ENCODE measurements around the gene INSC. TPM values are rescaled to one million over a fixed set of nuclear protein-coding genes. Genes with fewer than 3 reads are reported as not detected.

INSC gene
- total RNA-seq, 1 donor from 2014 or later = 0.23 TPM

DNA sequence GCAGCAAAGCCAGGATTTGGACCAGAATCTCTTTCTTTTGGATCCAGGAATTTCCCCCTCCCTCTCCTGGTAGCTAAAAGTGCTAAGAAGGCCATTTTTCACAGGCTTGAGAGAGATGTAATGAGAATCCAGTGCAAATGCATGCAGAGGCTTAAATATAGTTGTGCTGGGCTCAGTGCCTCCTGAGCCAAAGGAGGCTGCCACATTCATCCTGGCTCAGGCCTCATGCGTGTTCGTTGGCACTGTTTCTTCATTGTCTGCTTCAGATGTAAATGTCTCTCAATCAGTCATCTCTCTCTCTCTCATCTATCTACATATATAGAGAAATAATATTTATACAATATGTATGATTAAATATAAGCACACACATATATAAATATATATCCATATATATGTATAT is 83.6 kb downstream of the INSC start:
- Mint-ChIP-seq H3K4me3 (ENCODE audit: unreplicated experiment) (no peak overlapping the region), H3K4me1 (ENCODE audit: unreplicated experiment) (peaks cover 16% of the 10 kb centered on the region), H3K27me3 (ENCODE audit: unreplicated experiment) (peaks cover 7% of the 10 kb centered on the region), H3K9me3 (ENCODE audit: unreplicated experiment) (no peaks in the 10 kb centered on the region), H3K27ac (ENCODE audit: unreplicated experiment) (peak overlapping the region; percentile 26), H3K36me3 (ENCODE audit: low read depth, unreplicated experiment) (no peaks in the 10 kb centered on the region)
- TF ChIP-seq, protein P1, sequence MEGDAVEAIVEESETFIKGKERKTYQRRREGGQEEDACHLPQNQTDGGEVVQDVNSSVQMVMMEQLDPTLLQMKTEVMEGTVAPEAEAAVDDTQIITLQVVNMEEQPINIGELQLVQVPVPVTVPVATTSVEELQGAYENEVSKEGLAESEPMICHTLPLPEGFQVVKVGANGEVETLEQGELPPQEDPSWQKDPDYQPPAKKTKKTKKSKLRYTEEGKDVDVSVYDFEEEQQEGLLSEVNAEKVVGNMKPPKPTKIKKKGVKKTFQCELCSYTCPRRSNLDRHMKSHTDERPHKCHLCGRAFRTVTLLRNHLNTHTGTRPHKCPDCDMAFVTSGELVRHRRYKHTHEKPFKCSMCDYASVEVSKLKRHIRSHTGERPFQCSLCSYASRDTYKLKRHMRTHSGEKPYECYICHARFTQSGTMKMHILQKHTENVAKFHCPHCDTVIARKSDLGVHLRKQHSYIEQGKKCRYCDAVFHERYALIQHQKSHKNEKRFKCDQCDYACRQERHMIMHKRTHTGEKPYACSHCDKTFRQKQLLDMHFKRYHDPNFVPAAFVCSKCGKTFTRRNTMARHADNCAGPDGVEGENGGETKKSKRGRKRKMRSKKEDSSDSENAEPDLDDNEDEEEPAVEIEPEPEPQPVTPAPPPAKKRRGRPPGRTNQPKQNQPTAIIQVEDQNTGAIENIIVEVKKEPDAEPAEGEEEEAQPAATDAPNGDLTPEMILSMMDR (IDR thresholded peaks at IDR 0.05; ENCODE audit: unreplicated experiment) = no peak
- no peak for DNase-seq (ENCODE audit: low spot score)

DNA sequence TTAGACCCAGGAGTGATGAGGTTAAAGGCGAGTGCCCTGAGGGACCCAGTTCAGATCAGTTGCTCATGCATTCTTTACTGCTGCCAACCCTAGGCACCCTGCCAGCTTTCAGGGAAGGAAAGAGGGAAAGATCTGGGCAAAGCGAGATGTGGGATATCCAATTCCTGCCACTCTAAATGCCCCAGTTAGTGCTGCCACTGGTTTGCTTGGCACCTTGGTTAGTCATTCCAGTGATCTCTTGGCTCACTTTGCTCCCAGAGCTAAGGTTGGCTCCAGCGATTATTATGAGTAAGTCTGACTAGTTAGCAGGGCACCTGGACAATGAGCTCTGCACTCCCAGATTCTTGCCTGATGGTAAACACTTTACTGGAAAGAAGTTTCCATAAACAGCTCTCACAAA is 85.0 kb downstream of the INSC start:
- no peaks in the 10 kb centered on the region for H3K9me3 Mint-ChIP-seq (ENCODE audit: unreplicated experiment)
- H3K36me3 Mint-ChIP-seq (ENCODE audit: low read depth, unreplicated experiment) = no peaks in the 10 kb centered on the region
- no peak overlapping the region for H3K27ac Mint-ChIP-seq (ENCODE audit: unreplicated experiment)
- DNase-seq (ENCODE audit: low spot score) = no peak
- no peak overlapping the region for H3K4me3 Mint-ChIP-seq (ENCODE audit: unreplicated experiment)
- peaks cover 16% of the 10 kb centered on the region for H3K4me1 Mint-ChIP-seq (ENCODE audit: unreplicated experiment)
- H3K27me3 Mint-ChIP-seq (ENCODE audit: unreplicated experiment) = peaks cover 9% of the 10 kb centered on the region
- TF ChIP-seq, protein P1 (IDR thresholded peaks at IDR 0.05; ENCODE audit: unreplicated experiment) = no peak

DNA sequence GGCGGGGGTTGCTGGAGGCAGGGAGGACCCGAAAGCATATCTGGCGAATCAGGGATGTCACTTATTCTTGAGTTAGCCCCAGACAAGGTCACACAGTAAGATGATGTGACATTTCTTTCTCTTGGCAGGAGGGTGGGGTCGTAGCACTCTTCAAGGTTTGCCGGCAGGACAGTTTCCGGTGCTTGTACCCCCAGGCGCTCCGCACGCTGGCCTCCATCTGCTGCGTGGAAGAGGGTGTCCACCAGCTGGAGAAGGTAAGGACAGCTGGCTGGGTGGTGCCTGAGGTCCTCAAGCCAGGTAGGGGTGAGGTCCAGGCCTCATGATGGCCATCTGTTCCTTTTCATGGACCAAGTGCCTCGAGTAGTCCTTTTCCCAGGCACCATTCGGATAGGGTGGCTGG is 86.0 kb downstream of the INSC start:
- no peaks in the 10 kb centered on the region for H3K36me3 Mint-ChIP-seq (ENCODE audit: low read depth, unreplicated experiment)
- H3K27me3 Mint-ChIP-seq (ENCODE audit: unreplicated experiment) = peaks cover 9% of the 10 kb centered on the region
- TF ChIP-seq, protein P1 (IDR thresholded peaks at IDR 0.05; ENCODE audit: unreplicated experiment) = no peak
- H3K4me3 Mint-ChIP-seq (ENCODE audit: unreplicated experiment) = no peak overlapping the region
- peaks cover 16% of the 10 kb centered on the region for H3K4me1 Mint-ChIP-seq (ENCODE audit: unreplicated experiment)
- H3K27ac Mint-ChIP-seq (ENCODE audit: unreplicated experiment) = no peak overlapping the region
- H3K9me3 Mint-ChIP-seq (ENCODE audit: unreplicated experiment) = no peaks in the 10 kb centered on the region
- no peak for DNase-seq (ENCODE audit: low spot score)

DNA sequence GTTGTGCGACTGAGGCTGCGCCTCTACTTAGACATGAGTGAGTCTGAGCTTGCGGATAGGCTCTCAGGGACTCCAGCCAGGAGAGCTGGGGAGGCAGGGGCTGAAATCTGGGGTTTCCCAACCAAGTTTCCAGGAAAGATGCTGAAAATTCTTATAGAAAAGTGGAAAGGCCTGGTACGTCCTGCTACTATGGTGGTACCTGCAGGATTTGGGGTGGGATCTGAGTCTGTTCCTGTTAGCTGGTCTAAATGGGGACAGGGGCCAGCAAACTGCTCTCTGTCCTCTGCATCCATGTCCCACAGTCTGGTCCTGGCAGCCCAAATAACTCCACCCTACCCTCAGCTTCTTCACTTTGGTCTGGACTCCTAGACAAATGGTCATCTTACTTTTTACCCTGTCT is 86.9 kb downstream of the INSC start:
- Mint-ChIP-seq H3K9me3 (ENCODE audit: unreplicated experiment) (no peaks in the 10 kb centered on the region), H3K27me3 (ENCODE audit: unreplicated experiment) (peaks cover 10% of the 10 kb centered on the region), H3K4me1 (ENCODE audit: unreplicated experiment) (peaks cover 8% of the 10 kb centered on the region), H3K36me3 (ENCODE audit: low read depth, unreplicated experiment) (no peaks in the 10 kb centered on the region), H3K4me3 (ENCODE audit: unreplicated experiment) (no peak overlapping the region), H3K27ac (ENCODE audit: unreplicated experiment) (no peak overlapping the region)
- DNase-seq (ENCODE audit: low spot score) = no peak
- TF ChIP-seq, protein P1 (IDR thresholded peaks at IDR 0.05; ENCODE audit: unreplicated experiment) = no peak

DNA sequence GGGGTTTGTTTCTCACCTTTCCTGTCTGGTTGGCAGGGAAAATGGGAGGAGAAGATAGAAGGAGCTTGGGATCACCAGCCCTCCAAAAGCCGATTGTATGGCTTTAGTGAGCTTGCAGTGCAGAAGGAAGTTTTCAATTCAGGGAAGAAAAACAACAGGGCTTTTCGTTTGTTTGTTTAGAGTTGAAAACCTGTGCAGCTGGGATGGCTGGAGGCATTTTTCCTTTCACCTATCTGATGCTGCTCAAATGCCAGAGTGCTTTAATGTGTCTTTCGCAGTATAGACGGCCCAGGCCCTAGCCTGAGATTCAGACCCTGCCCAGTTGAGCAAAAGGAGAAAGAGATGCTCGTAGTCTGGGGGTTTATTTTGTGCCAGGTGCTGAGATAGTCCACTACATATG is 87.9 kb downstream of the INSC start:
- no peak for DNase-seq (ENCODE audit: low spot score)
- Mint-ChIP-seq H3K27ac (ENCODE audit: unreplicated experiment) (no peak overlapping the region), H3K4me3 (ENCODE audit: unreplicated experiment) (no peak overlapping the region), H3K36me3 (ENCODE audit: low read depth, unreplicated experiment) (no peaks in the 10 kb centered on the region), H3K4me1 (ENCODE audit: unreplicated experiment) (peaks cover 3% of the 10 kb centered on the region), H3K9me3 (ENCODE audit: unreplicated experiment) (no peaks in the 10 kb centered on the region), H3K27me3 (ENCODE audit: unreplicated experiment) (peaks cover 10% of the 10 kb centered on the region)
- TF ChIP-seq, protein P1 (IDR thresholded peaks at IDR 0.05; ENCODE audit: unreplicated experiment) = no peak
